GM10248 (cell line): ENCODE measurements around the gene AMELY.
"Not testable (repeated sequence)": the region's sequence is repeated elsewhere in the genome, so short reads cannot be mapped to it uniquely, and the experiment has no call there.

Experiments
- CTCF ChIA-PET: fragments of 300-600 bp; sonication (Branson Sonifier 250); formaldehyde crosslinking; extraction: SDS; loops from one replicate; lab custom pipeline; 2021; ENCODE audit warnings: antibody characterized with exemption; lab: Yijun Ruan, JAX
- POLR2A ChIA-PET: fragments of 350-650 bp; sonication (Branson Sonifier 250); formaldehyde crosslinking; extraction: SDS; loops from one replicate; lab custom pipeline; 2020; ENCODE audit warnings: antibody characterized with exemption; lab: Yijun Ruan, JAX
- DNase-seq: peaks from one replicate; pipeline ENCODE4 v3.0.0; 2012; ENCODE audit errors: extremely low spot score
- TF ChIP-seq, protein P1 (sequence below): IDR thresholded peaks from 2 replicates; pipeline ENCODE4 v1.5.1; 2012; ENCODE audit warnings: mild to moderate bottlenecking, low read depth; ENCODE audit errors: extremely low read depth, missing control alignments, control extremely low read depth

Gene AMELY

DNA sequence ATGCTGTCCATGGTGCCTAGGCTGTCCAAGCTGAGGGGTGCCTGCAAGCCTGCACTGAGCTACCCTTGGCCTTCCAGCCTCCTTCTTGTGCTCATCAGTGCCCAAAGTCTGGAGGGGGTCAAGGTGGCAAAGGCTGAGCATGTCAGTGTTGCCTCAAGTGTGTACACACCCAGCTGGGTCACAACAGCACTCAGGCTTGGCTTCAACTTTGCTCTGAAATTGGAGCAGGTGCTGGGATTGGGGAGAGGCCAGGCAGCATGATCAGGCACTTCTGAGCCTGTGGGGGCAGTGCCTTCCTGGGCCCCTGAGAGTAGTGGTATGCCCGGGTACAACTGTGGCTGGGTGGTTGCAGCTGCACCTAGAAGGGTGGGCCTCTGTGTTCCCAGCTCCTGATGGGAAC is 17.7 kb upstream of the AMELY start:
- DNase-seq = no peak
- ChIA-PET CTCF (interaction anchor here (0.7 kb wide), 1 partner anchor 156 kb away, joined by 3 read pairs; no protein-coding TSS in a partner anchor), POLR2A (no interaction called here)
- TF ChIP-seq, protein P1, sequence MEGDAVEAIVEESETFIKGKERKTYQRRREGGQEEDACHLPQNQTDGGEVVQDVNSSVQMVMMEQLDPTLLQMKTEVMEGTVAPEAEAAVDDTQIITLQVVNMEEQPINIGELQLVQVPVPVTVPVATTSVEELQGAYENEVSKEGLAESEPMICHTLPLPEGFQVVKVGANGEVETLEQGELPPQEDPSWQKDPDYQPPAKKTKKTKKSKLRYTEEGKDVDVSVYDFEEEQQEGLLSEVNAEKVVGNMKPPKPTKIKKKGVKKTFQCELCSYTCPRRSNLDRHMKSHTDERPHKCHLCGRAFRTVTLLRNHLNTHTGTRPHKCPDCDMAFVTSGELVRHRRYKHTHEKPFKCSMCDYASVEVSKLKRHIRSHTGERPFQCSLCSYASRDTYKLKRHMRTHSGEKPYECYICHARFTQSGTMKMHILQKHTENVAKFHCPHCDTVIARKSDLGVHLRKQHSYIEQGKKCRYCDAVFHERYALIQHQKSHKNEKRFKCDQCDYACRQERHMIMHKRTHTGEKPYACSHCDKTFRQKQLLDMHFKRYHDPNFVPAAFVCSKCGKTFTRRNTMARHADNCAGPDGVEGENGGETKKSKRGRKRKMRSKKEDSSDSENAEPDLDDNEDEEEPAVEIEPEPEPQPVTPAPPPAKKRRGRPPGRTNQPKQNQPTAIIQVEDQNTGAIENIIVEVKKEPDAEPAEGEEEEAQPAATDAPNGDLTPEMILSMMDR = no peak

DNA sequence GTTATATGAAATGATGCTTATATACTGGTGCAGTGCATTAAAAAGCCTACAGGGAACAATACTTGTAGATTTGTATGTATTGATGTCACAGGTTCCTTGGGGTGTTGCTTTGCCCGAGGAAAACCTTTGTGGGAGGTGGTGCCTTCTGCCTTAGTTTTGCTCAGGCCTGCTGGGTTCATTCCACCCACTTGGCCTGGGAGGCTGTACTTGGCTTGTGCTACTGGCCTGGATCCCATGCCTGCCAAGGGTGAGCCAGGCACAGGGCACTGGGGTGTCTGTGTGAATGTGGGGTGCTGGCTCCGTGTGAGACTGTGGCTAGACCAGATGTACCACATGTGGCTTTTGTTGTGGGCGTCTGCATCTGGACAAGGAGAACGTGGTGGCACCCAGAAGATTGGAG is 16.7 kb upstream of the AMELY start:
- CTCF ChIA-PET = no interaction called here
- POLR2A ChIA-PET = no interaction called here
- TF ChIP-seq, protein P1 = no peak
- DNase-seq = no peak

DNA sequence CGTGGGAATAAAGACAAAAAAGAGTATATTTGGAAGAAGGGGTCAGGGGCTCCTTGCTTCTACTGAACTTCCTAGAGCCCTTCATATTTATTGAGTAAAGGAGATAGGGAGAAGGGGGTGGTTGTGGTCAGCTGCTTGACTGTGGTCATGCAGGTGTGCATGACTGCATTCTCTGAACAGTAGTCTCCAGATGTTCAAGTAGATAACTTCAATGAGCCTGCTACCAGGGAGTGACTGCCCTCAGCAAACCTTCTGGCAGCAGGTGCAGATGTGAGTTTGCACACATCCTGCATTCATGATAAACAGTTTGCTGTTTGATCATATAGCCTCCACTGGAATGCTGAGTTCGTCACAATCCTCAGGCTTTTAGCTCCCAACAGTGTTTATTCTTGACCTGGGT is 9.5 kb upstream of the AMELY start:
- CTCF ChIA-PET = no interaction called here
- POLR2A ChIA-PET = no interaction called here
- DNase-seq = no peak
- TF ChIP-seq, protein P1 = no peak

DNA sequence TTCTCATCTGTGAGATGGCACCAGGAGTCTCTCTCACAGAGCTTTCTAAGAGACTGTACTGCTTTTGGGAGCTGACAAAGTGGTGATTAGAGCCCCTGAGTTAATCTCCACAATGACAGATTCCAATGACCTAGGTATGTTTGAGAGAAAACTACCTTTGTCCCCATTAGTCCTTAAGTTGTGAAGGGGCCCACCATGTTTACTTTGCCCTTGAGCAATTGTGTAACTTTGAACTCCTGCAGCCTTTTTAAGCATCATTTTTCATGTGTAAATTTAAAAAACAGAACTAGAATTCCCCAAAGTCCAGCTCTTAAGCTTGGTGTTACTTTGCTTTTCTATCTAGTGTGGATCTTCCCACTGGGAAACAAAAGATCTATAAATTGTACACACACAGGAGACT is 1.8 kb upstream of the AMELY start:
- DNase-seq = no peak
- POLR2A ChIA-PET = no interaction called here
- CTCF ChIA-PET = no interaction called here
- TF ChIP-seq, protein P1 = no peak

DNA sequence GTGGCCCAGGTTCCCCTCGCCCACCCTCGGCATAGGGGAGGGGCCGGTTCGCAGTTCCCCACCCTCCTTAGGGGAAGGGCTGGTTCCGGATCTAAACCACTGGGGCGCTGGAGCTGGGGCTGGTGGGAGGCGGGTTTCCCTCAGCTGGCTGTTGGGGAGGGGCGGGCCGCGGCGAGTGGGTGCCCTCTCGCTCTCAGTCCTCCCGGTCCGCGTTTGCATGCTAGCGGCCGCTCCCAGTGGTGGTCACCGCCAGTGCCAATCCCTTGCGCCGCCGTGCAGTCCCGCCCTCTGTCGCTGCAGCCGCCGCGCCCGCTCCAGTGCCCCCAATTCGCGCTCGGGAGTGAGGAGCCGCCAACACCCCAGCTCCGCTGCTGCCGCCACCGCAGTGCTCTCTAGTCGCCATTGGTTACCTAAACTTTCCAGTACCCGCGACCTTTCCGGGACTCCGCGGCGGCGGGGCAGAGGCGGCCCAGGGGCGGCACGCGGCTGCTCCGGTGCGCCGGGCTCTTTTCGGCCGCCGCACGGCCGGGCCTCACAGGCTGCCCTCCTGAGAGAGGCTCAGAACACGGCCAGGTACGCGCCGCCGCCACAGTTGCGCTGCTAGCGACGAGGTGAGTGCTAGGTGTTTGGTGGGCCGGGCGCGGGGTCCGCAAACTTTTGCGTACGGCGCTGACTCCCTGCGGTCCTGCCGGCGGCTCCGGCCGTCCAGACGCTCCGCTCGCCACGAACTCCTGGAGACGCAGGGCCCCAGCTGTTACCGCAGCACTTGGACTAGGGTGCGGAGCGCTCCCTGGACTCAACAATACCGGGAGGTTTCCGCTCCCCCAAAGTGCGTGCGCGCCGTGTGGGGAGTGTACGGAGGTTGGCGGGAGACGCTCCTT is 940 bp downstream of the AMELY start, which contains the start of gene TBL1Y:
Gene TBL1Y, plus strand, starts transcription at position 326 of the 881 bp plus-strand sequence. CDS start 114,388 bp downstream, outside the sequence.
- TF ChIP-seq, protein P1 = no peak
- no peak for DNase-seq
- ChIA-PET POLR2A (no interaction called here), CTCF (no interaction called here)

DNA sequence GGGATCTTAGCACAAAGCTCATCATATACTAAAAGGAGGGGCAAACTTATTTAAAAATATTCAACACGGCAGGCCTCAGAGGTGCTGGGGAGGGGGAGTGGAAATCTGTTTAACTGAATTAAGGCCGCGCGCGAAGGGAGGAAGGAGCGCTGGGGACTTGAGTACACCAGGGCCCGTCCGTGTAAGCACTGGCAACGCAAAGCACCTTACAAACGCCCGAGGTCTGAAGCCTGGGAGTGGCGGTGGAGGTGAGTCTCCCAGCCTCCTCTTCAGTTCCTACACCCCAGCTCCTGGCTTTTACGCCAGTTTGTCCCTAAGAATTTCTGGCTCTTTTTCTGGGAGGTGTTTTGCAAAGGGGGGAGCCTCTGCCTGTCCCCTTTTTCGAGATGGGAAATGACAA is 1.7 kb downstream of the AMELY start:
- no peak for DNase-seq
- ChIA-PET POLR2A (no interaction called here), CTCF (no interaction called here)
- TF ChIP-seq, protein P1 = no peak

DNA sequence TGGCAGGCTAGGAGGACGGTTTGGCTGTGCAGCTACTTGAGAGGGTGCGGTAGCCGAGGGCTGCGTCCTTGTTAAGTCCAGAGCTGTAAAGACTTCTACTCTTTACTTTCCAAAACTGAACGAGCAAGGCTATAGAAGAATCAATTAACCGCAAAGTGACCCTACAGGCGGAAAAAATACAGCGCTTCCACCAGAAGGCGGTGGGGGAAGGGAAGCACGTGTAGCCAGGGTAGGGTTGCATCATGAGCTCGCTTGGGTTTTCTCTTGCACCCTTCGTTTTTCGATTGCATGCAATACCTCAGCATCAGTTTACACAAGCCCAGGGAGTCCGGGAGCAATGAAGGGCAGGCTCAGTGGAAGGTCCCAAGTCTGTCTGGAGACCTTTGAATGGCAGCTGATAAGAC is 2.4 kb downstream of the AMELY start:
- POLR2A ChIA-PET = no interaction called here
- TF ChIP-seq, protein P1 = no peak
- DNase-seq = no peak
- CTCF ChIA-PET = no interaction called here

DNA sequence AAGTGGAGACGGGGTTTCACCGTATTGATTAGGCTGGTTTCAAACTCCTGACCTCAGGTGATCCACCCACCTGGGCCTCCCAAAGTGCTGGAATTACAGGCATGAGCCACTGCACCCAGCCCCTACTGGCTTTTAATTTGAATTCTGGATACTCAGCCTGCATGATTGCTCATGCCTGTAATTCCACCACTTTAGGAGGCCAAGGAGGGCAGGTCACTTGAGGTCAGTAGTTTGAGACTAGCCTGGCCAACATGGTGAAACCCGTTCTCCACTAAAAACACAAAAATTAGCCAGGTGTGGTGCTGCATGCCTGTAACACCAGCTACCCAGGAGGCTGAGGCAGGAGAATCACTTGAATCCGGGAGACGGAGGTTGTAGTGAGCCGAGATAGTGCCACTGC is 3.5 kb downstream of the AMELY start:
- CTCF ChIA-PET, POLR2A ChIA-PET, DNase-seq: not testable (repeated sequence)
